ENCODE measurements around the gene MNAT1.
A peak's percentile ranks its signal among the peaks of the same experiment; 100 is the strongest.

MNAT1 gene

DNA sequence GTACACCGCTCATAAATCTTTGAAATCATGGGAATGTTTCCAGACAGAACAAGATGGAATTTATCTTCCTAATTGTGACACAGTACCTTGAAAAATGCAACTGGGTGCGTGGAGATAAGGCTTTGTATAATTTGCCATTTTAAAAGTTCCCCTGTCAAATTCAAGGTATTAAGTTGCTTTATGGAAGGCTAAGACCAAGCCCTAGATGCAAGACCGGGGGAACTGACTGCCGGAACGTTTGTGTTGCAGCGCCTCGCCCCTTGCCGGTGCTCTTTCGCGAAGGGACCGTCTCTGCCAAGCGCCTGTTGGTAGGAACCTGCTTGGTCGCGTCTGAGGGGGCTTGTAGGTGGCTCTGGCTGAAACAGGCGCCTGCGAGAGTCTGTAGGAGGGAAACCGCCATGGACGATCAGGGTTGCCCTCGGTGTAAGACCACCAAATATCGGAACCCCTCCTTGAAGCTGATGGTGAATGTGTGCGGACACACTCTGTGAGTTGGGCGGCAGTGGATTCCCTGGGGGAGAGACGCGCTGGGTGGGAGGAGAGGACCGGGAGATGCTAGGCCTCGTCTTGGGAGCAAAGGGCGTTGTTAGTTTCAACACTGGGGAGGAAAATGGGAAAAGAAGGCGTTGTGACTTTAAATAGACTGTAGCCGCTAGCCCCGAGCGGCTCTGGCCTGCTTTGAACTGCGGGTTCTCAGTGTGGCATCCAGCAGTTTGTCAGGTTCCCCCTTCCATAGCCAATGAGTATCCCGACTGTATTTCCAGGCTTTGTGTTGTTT is at the start of gene MNAT1:
TSS of gene MNAT1 (plus strand) at position 297 of the 778 bp plus-strand sequence. CDS start at position 399, 102 bp downstream.
- H3K27ac ChIP-seq (ENCODE audit: low read depth, low read length), result peak within 1 kb of the TSS; percentile 73
- H3K27me3 ChIP-seq (ENCODE audit: control insufficient read depth, insufficient read depth, low read length), result no peaks in the 10 kb centered on the region
- peak within 1 kb of the TSS; percentile 91 for H3K9ac ChIP-seq (ENCODE audit: low read depth, low read length)
- no peaks in the 10 kb centered on the region for H3K36me3 ChIP-seq (ENCODE audit: control insufficient read depth, insufficient read depth, low read length)
- H3K9me3 ChIP-seq (ENCODE audit: control insufficient read depth, insufficient read depth, low read length), result no peaks in the 10 kb centered on the region
- H3K4me3 ChIP-seq (ENCODE audit: low read depth, low read length), result peak within 1 kb of the TSS; percentile 97
- H3K4me1 ChIP-seq (ENCODE audit: control insufficient read depth, insufficient read depth, low read length), result peaks cover 5% of the 10 kb centered on the region; the same call in 1 of the 2 replicates

DNA sequence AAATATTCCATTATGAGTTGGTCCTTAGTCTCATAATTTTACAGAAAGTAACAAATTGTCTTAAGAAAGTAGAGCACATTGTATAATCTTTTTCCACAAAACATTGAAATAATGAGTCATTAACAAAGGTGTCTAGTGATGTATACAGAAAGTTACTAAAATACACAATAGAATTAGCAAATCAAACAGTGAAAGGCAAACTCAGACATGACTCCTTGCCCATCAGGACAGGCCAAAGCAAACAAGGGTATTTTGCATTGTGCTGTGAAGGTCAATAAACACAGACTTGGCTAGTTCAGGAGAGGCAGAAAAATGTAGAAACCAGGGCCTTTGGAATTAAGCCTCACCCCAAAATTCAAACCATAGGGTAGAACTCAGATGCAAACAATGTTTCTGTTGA is 47.7 kb upstream of the MNAT1 start:
- Histone ChIP-seq H3K36me3 (ENCODE audit: control insufficient read depth, insufficient read depth, low read length) (no peaks in the 10 kb centered on the region), H3K4me1 (ENCODE audit: control insufficient read depth, insufficient read depth, low read length) (no peaks in the 10 kb centered on the region), H3K9ac (ENCODE audit: low read depth, low read length) (no peak overlapping the region), H3K9me3 (ENCODE audit: control insufficient read depth, insufficient read depth, low read length) (no peaks in the 10 kb centered on the region), H3K4me3 (ENCODE audit: low read depth, low read length) (no peak overlapping the region), H3K27me3 (ENCODE audit: control insufficient read depth, insufficient read depth, low read length) (no peaks in the 10 kb centered on the region), H3K27ac (ENCODE audit: low read depth, low read length) (no peak overlapping the region)

DNA sequence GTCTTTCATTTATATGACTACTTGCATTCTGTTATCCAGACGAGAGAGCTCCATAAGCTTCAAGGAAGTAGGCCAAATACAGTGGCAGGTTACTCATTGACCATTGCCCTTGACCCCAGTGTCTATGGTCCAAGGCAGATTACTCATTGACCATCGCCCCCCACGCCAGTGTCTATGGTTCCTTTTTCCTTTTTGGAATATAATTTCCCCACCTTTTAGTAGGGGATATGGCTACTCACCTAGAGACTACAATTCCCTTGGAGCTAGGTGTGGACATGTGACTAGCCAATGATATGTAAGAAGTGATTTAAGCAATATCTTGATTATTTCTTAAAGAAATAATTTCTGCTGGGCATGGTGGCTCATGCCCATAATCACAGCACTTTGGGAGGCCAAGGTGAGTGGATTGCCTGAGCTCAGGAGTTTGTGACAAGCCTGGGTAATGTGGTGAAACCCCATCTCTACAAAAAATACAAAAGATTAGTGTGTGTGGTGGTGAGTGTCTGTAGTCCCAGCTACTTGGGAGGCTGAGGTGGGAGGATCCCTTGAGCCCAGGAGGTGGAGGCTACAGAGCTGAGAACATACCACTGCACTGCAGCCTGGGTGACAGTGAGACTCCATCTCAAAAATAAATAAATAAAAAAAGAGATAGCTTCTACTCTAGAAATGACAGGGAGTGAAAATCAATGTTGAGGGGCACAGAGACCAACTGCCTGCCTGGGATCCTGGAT is 43.0 kb upstream of the MNAT1 start:
- Histone ChIP-seq H3K4me3 (ENCODE audit: low read depth, low read length) (no peak overlapping the region), H3K27me3 (ENCODE audit: control insufficient read depth, insufficient read depth, low read length) (no peaks in the 10 kb centered on the region), H3K9me3 (ENCODE audit: control insufficient read depth, insufficient read depth, low read length) (no peaks in the 10 kb centered on the region), H3K9ac (ENCODE audit: low read depth, low read length) (no peak overlapping the region), H3K4me1 (ENCODE audit: control insufficient read depth, insufficient read depth, low read length) (0 out of 2 replicates have a peak, but pooled peaks cover 7% of the 10 kb centered on the region), H3K27ac (ENCODE audit: low read depth, low read length) (no peak overlapping the region), H3K36me3 (ENCODE audit: control insufficient read depth, insufficient read depth, low read length) (no peaks in the 10 kb centered on the region)

GRCh38 chr14:60695327-60695726 is 39.2 kb upstream of the MNAT1 start:
- Histone ChIP-seq H3K27me3 (ENCODE audit: control insufficient read depth, insufficient read depth, low read length) (no peaks in the 10 kb centered on the region), H3K9me3 (ENCODE audit: control insufficient read depth, insufficient read depth, low read length) (no peaks in the 10 kb centered on the region), H3K4me3 (ENCODE audit: low read depth, low read length) (no peak overlapping the region), H3K9ac (ENCODE audit: low read depth, low read length) (no peak overlapping the region), H3K4me1 (ENCODE audit: control insufficient read depth, insufficient read depth, low read length) (0 out of 2 replicates have a peak, but pooled peaks cover 7% of the 10 kb centered on the region), H3K36me3 (ENCODE audit: control insufficient read depth, insufficient read depth, low read length) (no peaks in the 10 kb centered on the region), H3K27ac (ENCODE audit: low read depth, low read length) (no peak overlapping the region)

DNA sequence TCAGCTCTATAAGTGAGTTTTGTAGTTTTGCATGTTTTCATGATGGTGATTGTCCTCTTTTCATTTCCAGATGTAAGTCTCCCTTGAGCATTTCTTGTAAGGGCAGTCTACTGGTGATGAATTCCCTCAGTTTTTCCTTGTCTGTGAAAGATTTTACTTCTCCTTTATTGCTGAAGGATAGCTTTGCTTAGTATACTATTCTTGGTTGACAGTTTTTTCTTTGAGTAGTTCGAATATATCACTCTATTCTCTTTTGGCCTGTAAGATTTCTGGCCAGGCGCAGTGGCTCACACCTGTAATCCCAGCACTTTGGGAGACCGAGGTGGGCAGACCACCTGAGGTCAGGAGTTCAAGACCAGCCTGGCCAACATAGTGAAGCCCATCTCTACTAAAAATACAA is 34.0 kb upstream of the MNAT1 start:
- no peak overlapping the region for H3K9ac ChIP-seq (ENCODE audit: low read depth, low read length)
- H3K4me3 ChIP-seq (ENCODE audit: low read depth, low read length), result no peak overlapping the region
- H3K27ac ChIP-seq (ENCODE audit: low read depth, low read length), result no peak overlapping the region
- H3K9me3 ChIP-seq (ENCODE audit: control insufficient read depth, insufficient read depth, low read length), result no peaks in the 10 kb centered on the region
- H3K4me1 ChIP-seq (ENCODE audit: control insufficient read depth, insufficient read depth, low read length), result no peaks in the 10 kb centered on the region
- H3K27me3 ChIP-seq (ENCODE audit: control insufficient read depth, insufficient read depth, low read length), result no peaks in the 10 kb centered on the region
- no peaks in the 10 kb centered on the region for H3K36me3 ChIP-seq (ENCODE audit: control insufficient read depth, insufficient read depth, low read length)

GRCh38 chr14:60705100-60705499 is 29.5 kb upstream of the MNAT1 start:
- no peaks in the 10 kb centered on the region for H3K36me3 ChIP-seq (ENCODE audit: control insufficient read depth, insufficient read depth, low read length)
- H3K4me1 ChIP-seq (ENCODE audit: control insufficient read depth, insufficient read depth, low read length), result peaks cover under 1% of the 10 kb centered on the region; the same call in 1 of the 2 replicates
- no peak overlapping the region for H3K27ac ChIP-seq (ENCODE audit: low read depth, low read length)
- H3K9ac ChIP-seq (ENCODE audit: low read depth, low read length), result no peak overlapping the region
- no peaks in the 10 kb centered on the region for H3K27me3 ChIP-seq (ENCODE audit: control insufficient read depth, insufficient read depth, low read length)
- H3K4me3 ChIP-seq (ENCODE audit: low read depth, low read length), result no peak overlapping the region
- no peaks in the 10 kb centered on the region for H3K9me3 ChIP-seq (ENCODE audit: control insufficient read depth, insufficient read depth, low read length)

- Histone ChIP-seq H3K4me3 (ENCODE audit: low read depth, low read length) (no peak overlapping the region), H3K36me3 (ENCODE audit: control insufficient read depth, insufficient read depth, low read length) (peaks cover 12% of the 10 kb centered on the region), H3K9ac (ENCODE audit: low read depth, low read length) (no peak overlapping the region), H3K9me3 (ENCODE audit: control insufficient read depth, insufficient read depth, low read length) (no peaks in the 10 kb centered on the region), H3K27me3 (ENCODE audit: control insufficient read depth, insufficient read depth, low read length) (no peaks in the 10 kb centered on the region), H3K27ac (ENCODE audit: low read depth, low read length) (no peak overlapping the region), H3K4me1 (ENCODE audit: control insufficient read depth, insufficient read depth, low read length) (peaks cover 7% of the 10 kb centered on the region)
Observed at GRCh38 chr14:60707858-60708257, 26.7 kb upstream of the MNAT1 start.

DNA sequence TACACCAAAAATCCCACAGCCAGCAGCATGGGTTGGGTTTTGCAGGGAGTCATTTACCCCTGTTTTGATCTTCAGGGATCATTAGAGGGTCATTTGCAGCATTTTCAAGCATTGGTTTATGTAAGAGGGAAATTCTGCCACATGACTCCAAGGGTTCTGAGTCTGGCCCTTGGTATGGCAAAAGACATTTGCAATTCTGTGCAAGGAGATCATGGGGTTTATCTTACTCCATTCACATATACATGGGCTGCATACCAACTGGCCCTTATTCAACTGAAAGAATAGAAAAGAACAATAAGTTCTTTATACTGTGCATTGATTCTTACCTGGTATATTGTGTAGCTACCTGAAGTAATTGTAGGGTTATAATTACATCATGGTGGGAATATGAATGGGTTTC is 24.1 kb upstream of the MNAT1 start:
- peaks cover 7% of the 10 kb centered on the region for H3K4me1 ChIP-seq (ENCODE audit: control insufficient read depth, insufficient read depth, low read length)
- H3K4me3 ChIP-seq (ENCODE audit: low read depth, low read length), result no peak overlapping the region
- H3K9me3 ChIP-seq (ENCODE audit: control insufficient read depth, insufficient read depth, low read length), result no peaks in the 10 kb centered on the region
- H3K27me3 ChIP-seq (ENCODE audit: control insufficient read depth, insufficient read depth, low read length), result no peaks in the 10 kb centered on the region
- H3K36me3 ChIP-seq (ENCODE audit: control insufficient read depth, insufficient read depth, low read length), result peaks cover 35% of the 10 kb centered on the region
- H3K9ac ChIP-seq (ENCODE audit: low read depth, low read length), result no peak overlapping the region
- peak overlapping the region; percentile 55 for H3K27ac ChIP-seq (ENCODE audit: low read depth, low read length)

- H3K9ac ChIP-seq (ENCODE audit: low read depth, low read length), result no peak overlapping the region
- no peak overlapping the region for H3K27ac ChIP-seq (ENCODE audit: low read depth, low read length)
- no peaks in the 10 kb centered on the region for H3K9me3 ChIP-seq (ENCODE audit: control insufficient read depth, insufficient read depth, low read length)
- H3K4me1 ChIP-seq (ENCODE audit: control insufficient read depth, insufficient read depth, low read length), result peaks cover 7% of the 10 kb centered on the region
- H3K4me3 ChIP-seq (ENCODE audit: low read depth, low read length), result no peak overlapping the region
- no peaks in the 10 kb centered on the region for H3K27me3 ChIP-seq (ENCODE audit: control insufficient read depth, insufficient read depth, low read length)
- H3K36me3 ChIP-seq (ENCODE audit: control insufficient read depth, insufficient read depth, low read length), result peaks cover 54% of the 10 kb centered on the region
Observed at GRCh38 chr14:60713513-60713912, 21.0 kb upstream of the MNAT1 start.

DNA sequence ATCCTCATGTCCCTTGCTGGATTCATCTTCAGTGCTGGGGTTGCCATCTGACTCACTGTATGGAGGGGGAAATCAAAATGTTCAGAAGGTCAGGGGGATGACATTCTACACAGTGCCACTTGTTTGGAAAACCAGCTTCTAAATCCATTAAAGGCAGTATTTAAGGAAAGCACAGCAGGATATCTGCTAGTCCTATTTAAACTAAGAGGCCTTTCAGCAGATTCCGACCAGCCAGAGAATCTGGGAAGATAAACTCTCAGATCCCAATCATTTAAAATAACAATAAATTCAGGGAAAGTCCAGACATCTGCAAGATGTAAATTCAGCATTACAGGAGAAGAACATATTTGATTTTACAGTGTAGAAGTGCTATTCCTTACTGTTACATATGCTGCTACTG is 14.2 kb upstream of the MNAT1 start:
- Histone ChIP-seq H3K36me3 (ENCODE audit: control insufficient read depth, insufficient read depth, low read length) (peaks cover 39% of the 10 kb centered on the region), H3K9ac (ENCODE audit: low read depth, low read length) (no peak overlapping the region), H3K9me3 (ENCODE audit: control insufficient read depth, insufficient read depth, low read length) (no peaks in the 10 kb centered on the region), H3K4me3 (ENCODE audit: low read depth, low read length) (peak overlapping the region; percentile 81), H3K27ac (ENCODE audit: low read depth, low read length) (peak overlapping the region; percentile 44), H3K4me1 (ENCODE audit: control insufficient read depth, insufficient read depth, low read length) (peaks cover 18% of the 10 kb centered on the region), H3K27me3 (ENCODE audit: control insufficient read depth, insufficient read depth, low read length) (no peaks in the 10 kb centered on the region)

- Histone ChIP-seq H3K36me3 (ENCODE audit: control insufficient read depth, insufficient read depth, low read length) (peaks cover 37% of the 10 kb centered on the region), H3K4me1 (ENCODE audit: control insufficient read depth, insufficient read depth, low read length) (peaks cover 18% of the 10 kb centered on the region), H3K27me3 (ENCODE audit: control insufficient read depth, insufficient read depth, low read length) (no peaks in the 10 kb centered on the region), H3K4me3 (ENCODE audit: low read depth, low read length) (peak overlapping the region; percentile 81), H3K9ac (ENCODE audit: low read depth, low read length) (no peak overlapping the region), H3K27ac (ENCODE audit: low read depth, low read length) (peak overlapping the region; percentile 44), H3K9me3 (ENCODE audit: control insufficient read depth, insufficient read depth, low read length) (no peaks in the 10 kb centered on the region)
Observed at GRCh38 chr14:60720962-60721325, 13.6 kb upstream of the MNAT1 start.
